Mesenchymal stem cell (in vitro differentiated cells and primary cell): Measurements from ENCODE around the gene LHX3.

Experiments
- DNase-seq: peaks from one replicate; pipeline ENCODE4 v3.0.0-alpha.2; 2013
- H2AFZ ChIP-seq: one replicate; pipeline ENCODE4 v1.6.1; 2013; ENCODE audit warnings: low read depth, mild to moderate bottlenecking, control low read depth, inconsistent platforms, low read length, moderate library complexity
- H2AK5ac ChIP-seq: 2 replicates; pipeline ENCODE4 v1.6.1; 2013; ENCODE audit warnings: low read length, moderate library complexity, mild to moderate bottlenecking, inconsistent platforms; ENCODE audit not compliant: severe bottlenecking
- H2BK120ac ChIP-seq: one replicate; pipeline ENCODE4 v1.6.1; 2013; ENCODE audit warnings: low read depth, mild to moderate bottlenecking, inconsistent platforms, low read length, moderate library complexity
- H2BK12ac ChIP-seq, 2 experiments: one replicate each; pipeline ENCODE4 v1.6.1; 2013; ENCODE audit warnings: inconsistent platforms in 2 of 2, low read length in 2 of 2, mild to moderate bottlenecking in 2 of 2, moderate library complexity in 2 of 2, control low read depth in 1 of 2
- H2BK15ac ChIP-seq: one replicate; pipeline ENCODE4 v1.6.1; 2013; ENCODE audit warnings: mild to moderate bottlenecking, low read depth, inconsistent platforms; ENCODE audit not compliant: poor library complexity, severe bottlenecking
- H2BK5ac ChIP-seq: 2 replicates; pipeline ENCODE4 v1.6.1; 2013; ENCODE audit warnings: low read depth, mild to moderate bottlenecking, low read length, control low read depth, inconsistent platforms; ENCODE audit not compliant: poor library complexity, severe bottlenecking
- H3K14ac ChIP-seq, 2 experiments: one replicate each; pipeline ENCODE4 v1.6.1; 2013; ENCODE audit warnings: inconsistent platforms in 2 of 2, low read length in 2 of 2, control low read depth in 1 of 2, mild to moderate bottlenecking in 1 of 2, moderate library complexity in 1 of 2
- H3K18ac ChIP-seq, 2 experiments: one replicate each; pipeline ENCODE4 v1.6.1; 2013; ENCODE audit warnings: inconsistent platforms in 2 of 2, low read length in 2 of 2, control low read depth in 1 of 2, low read depth in 1 of 2, mild to moderate bottlenecking in 1 of 2
- H3K23ac ChIP-seq, 2 experiments: one replicate each; pipeline ENCODE4 v1.6.1; 2013; ENCODE audit warnings: inconsistent platforms in 2 of 2, low read length in 2 of 2, mild to moderate bottlenecking in 2 of 2, moderate library complexity in 2 of 2, control low read depth in 1 of 2
- H3K27ac ChIP-seq: 2 replicates; pipeline ENCODE4 v1.5.1; 2013; ENCODE audit warnings: mild to moderate bottlenecking, moderate library complexity, low read length, control low read depth, inconsistent platforms; ENCODE audit not compliant: poor library complexity, severe bottlenecking
- H3K27me3 ChIP-seq, 2 experiments: 2 replicates each; pipeline versions ENCODE4 v1.6.1 to v1.7.0; 2013; ENCODE audit warnings: low read length in 2 of 2, mild to moderate bottlenecking in 2 of 2, moderate library complexity in 2 of 2, control low read depth in 1 of 2, inconsistent platforms in 1 of 2; ENCODE audit not compliant: control insufficient read depth in 1 of 2, insufficient read depth in 1 of 2
- H3K36me3 ChIP-seq, 2 experiments: 2 replicates each; pipeline versions ENCODE4 v1.6.1 to v1.7.0; 2013; ENCODE audit warnings: low read length in 2 of 2, control low read depth in 1 of 2, inconsistent platforms in 1 of 2, low read depth in 1 of 2, mild to moderate bottlenecking in 1 of 2; ENCODE audit not compliant: insufficient read depth in 2 of 2, control insufficient read depth in 1 of 2
- H3K4ac ChIP-seq, 2 experiments: one replicate each; pipeline ENCODE4 v1.6.1; 2013; ENCODE audit warnings: inconsistent platforms in 2 of 2, low read length in 2 of 2, mild to moderate bottlenecking in 2 of 2, moderate library complexity in 2 of 2, control low read depth in 1 of 2, low read depth in 1 of 2
- H3K4me1 ChIP-seq: 2 replicates; pipeline ENCODE4 v1.6.1; 2013; ENCODE audit warnings: low read depth, low read length, control low read depth; ENCODE audit not compliant: control insufficient read depth, insufficient read depth
- H3K4me2 ChIP-seq: 2 replicates; pipeline ENCODE4 v1.6.1; 2013; ENCODE audit warnings: low read length, mild to moderate bottlenecking, inconsistent platforms; ENCODE audit not compliant: poor library complexity, severe bottlenecking
- H3K4me3 ChIP-seq, 2 experiments: 2 replicates each; pipeline versions ENCODE4 v1.5.1 to v1.7.0; 2013; ENCODE audit warnings: low read length in 2 of 2, mild to moderate bottlenecking in 2 of 2, control low read depth in 1 of 2, low read depth in 1 of 2; ENCODE audit not compliant: insufficient read depth in 1 of 2
- H3K79me1 ChIP-seq: replicated peaks from 2 replicates; pipeline ENCODE4 v1.6.1; 2013; ENCODE audit warnings: mild to moderate bottlenecking, control low read depth, low read length, inconsistent platforms; ENCODE audit not compliant: poor library complexity, severe bottlenecking
- H3K9ac ChIP-seq: 2 replicates; pipeline ENCODE4 v1.7.0; 2013; ENCODE audit warnings: mild to moderate bottlenecking, low read length, moderate library complexity
- H3K9me3 ChIP-seq: 2 replicates; pipeline ENCODE4 v1.7.0; 2013; ENCODE audit warnings: mild to moderate bottlenecking, low read length; ENCODE audit not compliant: control insufficient read depth
- H4K8ac ChIP-seq: one replicate; pipeline ENCODE4 v1.6.1; 2013; ENCODE audit warnings: inconsistent platforms, mild to moderate bottlenecking, low read length, moderate library complexity
- H4K91ac ChIP-seq: one replicate; pipeline ENCODE4 v1.6.1; 2013; ENCODE audit warnings: mild to moderate bottlenecking, low read length, inconsistent platforms
- WGBS: methylation state at CpG from one replicate; pipeline ENCODE4 v1.1.7; 2013; ENCODE audit warnings: mixed read lengths; 5-methylcytosine and 5-hydroxymethylcytosine counted together

LHX3 gene

DNA sequence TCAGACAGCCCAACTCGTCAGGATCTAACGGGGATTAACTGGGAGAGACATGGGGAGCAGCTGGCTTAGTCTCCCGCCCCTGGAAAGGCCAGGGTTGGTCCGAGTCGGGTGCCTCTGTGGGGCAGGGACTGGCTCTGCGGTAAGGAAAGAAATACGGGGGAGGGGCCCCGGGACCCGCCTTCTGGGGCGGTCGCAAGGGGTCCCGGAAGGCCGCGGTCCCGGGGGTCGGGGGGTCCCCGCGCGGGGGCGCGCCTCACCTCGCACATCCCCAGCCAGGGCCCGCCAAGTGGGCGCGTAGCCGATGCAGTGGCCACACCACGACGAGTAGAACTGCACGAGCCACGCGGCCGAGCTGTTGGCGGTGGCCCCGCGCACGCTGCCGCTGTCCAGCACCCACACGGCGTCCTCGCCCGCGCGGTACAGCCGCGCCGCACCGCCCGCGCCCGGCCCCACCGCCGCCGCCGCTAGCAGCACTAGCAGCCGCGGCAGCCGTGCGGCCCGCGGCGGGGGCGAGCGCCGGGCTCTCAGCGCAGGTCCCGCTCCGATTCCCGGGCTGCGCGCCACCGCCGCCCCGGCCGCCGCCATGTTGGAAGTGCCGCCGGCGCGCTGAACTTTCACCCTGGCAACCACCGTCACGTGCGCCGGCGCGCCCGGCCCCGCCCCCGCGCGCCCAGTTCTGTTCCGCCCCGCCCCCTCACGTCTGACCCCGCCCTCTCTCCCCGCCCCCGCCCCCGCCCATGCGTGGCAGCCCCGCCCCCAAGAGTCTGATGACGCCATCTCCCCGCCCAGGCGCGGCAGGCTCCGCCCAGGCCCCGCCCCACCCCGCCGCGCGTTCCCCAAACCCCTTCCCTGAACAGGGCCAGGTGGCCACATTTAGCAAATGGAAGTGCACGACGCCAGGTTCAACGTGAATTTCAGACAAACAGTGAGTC, 40.6 kb upstream of the LHX3 start, which contains the start of gene QSOX2:
Gene QSOX2, minus strand, starts transcription at position 594 of the 932 bp plus-strand sequence. Its CDS starts 9 bp downstream, at position 585.
- Histone ChIP-seq H3K23ac (no peak within 1 kb of the TSS), H3K4ac (peak within 1 kb of the TSS in 1 of 2 experiments; percentile 58), H4K8ac (peak within 1 kb of the TSS; percentile 21), H2BK12ac (no peak within 1 kb of the TSS), H3K18ac (no peak within 1 kb of the TSS), H3K36me3 (peaks cover 0 to 14% of the 10 kb centered on the region in 2 experiments), H3K4me3 (peak within 1 kb of the TSS; percentile 90 to 93), H3K79me1 (peaks cover 36% of the 10 kb centered on the region), H2AFZ (peak within 1 kb of the TSS; percentile 65), H3K27me3 (peaks cover 15 to 43% of the 10 kb centered on the region in 2 experiments), H3K9ac (peak within 1 kb of the TSS; percentile 86), H2BK120ac (no peak within 1 kb of the TSS), H2BK5ac (no peak within 1 kb of the TSS), H3K4me1 (peaks cover 11% of the 10 kb centered on the region), H4K91ac (no peak within 1 kb of the TSS), H2BK15ac (no peak within 1 kb of the TSS), H2AK5ac (no peak within 1 kb of the TSS), H3K27ac (no peak within 1 kb of the TSS), H3K14ac (no peak within 1 kb of the TSS), H3K9me3 (no peaks in the 10 kb centered on the region), H3K4me2 (peak within 1 kb of the TSS; percentile 77)
- DNase-seq = peak; percentile 72
- WGBS = under 1% methylated on average over 50 of the region's 112 CpGs

- H3K4me1 ChIP-seq = peaks cover 11% of the 10 kb centered on the region
- WGBS = 4% methylated on average over 6 of the region's 6 CpGs
- H2BK15ac ChIP-seq = no peak overlapping the region
- no peak overlapping the region for H3K14ac ChIP-seq
- peak overlapping the region; percentile 3 for H2AFZ ChIP-seq
- H3K23ac ChIP-seq = no peak overlapping the region
- H2BK120ac ChIP-seq = no peak overlapping the region
- H3K4ac ChIP-seq = no peak overlapping the region
- H3K79me1 ChIP-seq = peaks cover 39% of the 10 kb centered on the region
- H2BK5ac ChIP-seq = no peak overlapping the region
- H3K36me3 ChIP-seq = peaks cover 0 to 14% of the 10 kb centered on the region in 2 experiments
- no peak overlapping the region for H4K8ac ChIP-seq
- no peak for DNase-seq
- no peak overlapping the region for H2AK5ac ChIP-seq
- H3K18ac ChIP-seq = no peak overlapping the region
- H3K4me2 ChIP-seq = peak overlapping the region; percentile 77
- no peak overlapping the region for H2BK12ac ChIP-seq
- H3K27ac ChIP-seq = no peak overlapping the region
- H3K9ac ChIP-seq = peak overlapping the region; percentile 86
- H3K27me3 ChIP-seq = peaks cover 12 to 37% of the 10 kb centered on the region in 2 experiments
- H3K9me3 ChIP-seq = no peaks in the 10 kb centered on the region
- no peak overlapping the region for H4K91ac ChIP-seq
- H3K4me3 ChIP-seq = peak overlapping the region; percentile 90 to 93
Measured at GRCh38 chr9:136244969-136245218, 40.0 kb upstream of the LHX3 start.

DNA sequence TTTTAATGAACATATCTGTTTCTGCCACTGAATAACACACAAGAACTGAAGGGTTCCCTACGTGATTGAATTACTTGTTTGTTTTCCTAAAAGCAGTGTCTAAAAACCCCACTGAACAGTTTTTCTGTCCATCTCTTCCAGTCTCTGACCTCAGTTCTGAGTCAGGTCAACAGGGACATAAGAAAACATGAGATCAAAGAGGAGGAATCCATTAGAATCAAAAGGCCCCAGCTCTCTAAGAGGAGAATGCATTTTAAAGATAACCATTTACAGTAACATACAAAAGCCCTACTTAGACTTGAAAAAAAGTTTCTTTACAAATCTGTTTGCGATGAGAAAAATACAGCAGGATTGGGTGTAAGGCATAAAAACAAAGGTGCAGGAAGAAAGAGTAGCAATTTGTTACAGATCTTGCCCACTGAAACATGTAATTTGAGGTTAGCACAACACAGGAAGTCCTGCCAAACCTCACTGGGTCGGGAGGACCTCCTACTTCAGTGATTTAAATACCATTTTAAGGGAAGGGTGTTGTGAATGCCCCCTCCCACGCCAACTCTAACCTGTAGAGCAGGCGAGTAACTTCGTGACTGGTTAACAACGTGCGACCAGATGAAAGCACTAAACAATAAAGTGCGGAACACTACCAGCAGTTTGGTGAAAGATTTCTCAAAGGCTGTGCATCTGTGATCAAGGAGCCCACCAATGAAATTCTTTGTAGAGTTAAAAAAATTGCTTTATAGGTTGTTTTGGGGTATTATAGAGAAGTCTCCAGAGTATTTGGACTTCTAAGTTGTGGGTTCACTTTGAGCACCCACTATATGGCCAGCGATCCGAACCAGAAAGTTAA, 39.4 kb upstream of the LHX3 start:
- 33% methylated on average over 11 of the region's 11 CpGs for WGBS
- Histone ChIP-seq H2AFZ (no peak overlapping the region), H3K18ac (no peak overlapping the region), H3K9ac (peak overlapping the region; percentile 86), H3K4me3 (peak overlapping the region in 1 of 2 experiments; percentile 93), H2BK120ac (no peak overlapping the region), H3K23ac (no peak overlapping the region), H2BK5ac (no peak overlapping the region), H3K27me3 (peaks cover 11 to 31% of the 10 kb centered on the region in 2 experiments), H3K4me2 (peak overlapping the region; percentile 77), H4K91ac (no peak overlapping the region), H3K36me3 (peaks cover 0 to 16% of the 10 kb centered on the region in 2 experiments), H2BK15ac (no peak overlapping the region), H3K4ac (no peak overlapping the region), H3K27ac (no peak overlapping the region), H3K14ac (no peak overlapping the region), H2AK5ac (no peak overlapping the region), H3K9me3 (no peaks in the 10 kb centered on the region), H2BK12ac (no peak overlapping the region), H3K4me1 (peaks cover 11% of the 10 kb centered on the region), H4K8ac (no peak overlapping the region), H3K79me1 (peaks cover 44% of the 10 kb centered on the region)
- DNase-seq = no peak

DNA sequence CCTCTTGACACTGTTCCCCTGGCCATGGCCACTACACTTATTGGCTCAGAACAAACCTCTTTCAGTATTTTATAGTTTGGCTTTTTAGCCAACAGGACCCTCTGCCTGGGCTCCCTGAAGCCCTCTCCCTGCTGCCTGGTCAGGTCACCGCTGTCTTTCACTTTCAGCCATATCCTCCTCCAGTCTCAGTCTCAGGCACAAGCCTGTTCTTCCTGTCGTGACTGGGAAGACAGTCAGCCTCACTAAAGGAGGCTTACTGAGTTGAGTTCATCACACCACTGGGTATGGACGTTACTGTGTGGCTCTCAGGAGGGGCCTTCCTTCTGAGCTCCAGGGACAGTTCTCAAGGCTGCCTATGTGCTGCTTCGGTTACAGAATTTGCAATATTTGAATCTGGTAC, 38.7 kb upstream of the LHX3 start:
- Histone ChIP-seq H3K4me3 (no peak overlapping the region), H3K27ac (no peak overlapping the region), H3K9me3 (no peaks in the 10 kb centered on the region), H2AK5ac (no peak overlapping the region), H2AFZ (no peak overlapping the region), H2BK120ac (no peak overlapping the region), H3K9ac (no peak overlapping the region), H3K79me1 (peaks cover 50% of the 10 kb centered on the region), H3K4me1 (peaks cover 11% of the 10 kb centered on the region), H2BK15ac (no peak overlapping the region), H3K18ac (no peak overlapping the region), H4K91ac (no peak overlapping the region), H3K14ac (no peak overlapping the region), H3K27me3 (peaks cover 8 to 24% of the 10 kb centered on the region in 2 experiments), H2BK12ac (no peak overlapping the region), H3K23ac (no peak overlapping the region), H2BK5ac (no peak overlapping the region), H4K8ac (no peak overlapping the region), H3K4ac (no peak overlapping the region), H3K4me2 (no peak overlapping the region), H3K36me3 (peaks cover 0 to 16% of the 10 kb centered on the region in 2 experiments)
- DNase-seq = no peak
- WGBS = 79% methylated on average over 4 of the region's 4 CpGs
